Testis (tissue), 2 donors: ENCODE data around the gene NFKB1.

Source experiments
- POLR2A ChIP-seq: fragments of 450-650 bp; IDR thresholded peaks from one replicate; pipeline ENCODE4 v1.6.1; 2017; ENCODE audit warnings: antibody characterized with exemption, mild to moderate bottlenecking, moderate library complexity
- TF ChIP-seq, protein P1 (sequence below), 3 experiments: fragments of 450-650 bp in 2 of 3; fragments of 200-600 bp in 1 of 3; sonication (generic) in 1 of 3; IDR thresholded peaks; one replicate each; pipeline ENCODE4 v1.5.1; 2016 to 2019; ENCODE audit warnings: antibody characterized with exemption in 3 of 3, mild to moderate bottlenecking in 2 of 3, moderate library complexity in 1 of 3

DNA sequence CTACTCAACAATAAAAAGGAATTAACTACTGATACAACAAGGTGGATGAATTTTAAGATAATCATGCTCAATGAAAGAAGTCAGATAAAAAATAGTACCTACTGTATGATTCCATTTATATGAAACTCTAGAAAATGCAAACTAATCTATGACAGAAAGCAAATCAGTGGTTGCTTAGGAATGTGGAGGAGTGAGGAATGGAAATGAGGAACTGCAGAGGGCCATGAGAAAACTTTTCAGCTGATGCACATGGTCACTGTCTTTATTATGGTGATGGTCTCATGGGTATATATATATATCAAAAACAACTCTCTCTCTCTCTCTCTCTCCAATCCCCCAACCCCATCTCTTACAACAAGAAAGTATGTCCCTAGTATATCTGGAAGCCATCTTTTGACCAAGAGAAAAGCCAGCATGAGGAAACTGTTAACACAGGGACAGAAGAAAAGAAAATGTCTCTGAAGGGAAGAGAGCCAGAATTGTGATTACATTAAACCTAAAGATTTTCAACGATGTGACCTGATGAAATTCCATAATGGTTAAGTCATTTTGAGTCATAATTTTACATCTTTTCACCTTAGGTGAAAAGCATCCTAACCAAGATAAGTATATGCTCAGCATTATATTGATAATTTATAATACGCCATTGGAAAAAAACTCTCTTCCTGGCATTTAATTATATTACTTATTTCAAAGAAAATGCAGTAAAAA lies 8.5 kb upstream of the NFKB1 start:
- TF ChIP-seq, protein P1, sequence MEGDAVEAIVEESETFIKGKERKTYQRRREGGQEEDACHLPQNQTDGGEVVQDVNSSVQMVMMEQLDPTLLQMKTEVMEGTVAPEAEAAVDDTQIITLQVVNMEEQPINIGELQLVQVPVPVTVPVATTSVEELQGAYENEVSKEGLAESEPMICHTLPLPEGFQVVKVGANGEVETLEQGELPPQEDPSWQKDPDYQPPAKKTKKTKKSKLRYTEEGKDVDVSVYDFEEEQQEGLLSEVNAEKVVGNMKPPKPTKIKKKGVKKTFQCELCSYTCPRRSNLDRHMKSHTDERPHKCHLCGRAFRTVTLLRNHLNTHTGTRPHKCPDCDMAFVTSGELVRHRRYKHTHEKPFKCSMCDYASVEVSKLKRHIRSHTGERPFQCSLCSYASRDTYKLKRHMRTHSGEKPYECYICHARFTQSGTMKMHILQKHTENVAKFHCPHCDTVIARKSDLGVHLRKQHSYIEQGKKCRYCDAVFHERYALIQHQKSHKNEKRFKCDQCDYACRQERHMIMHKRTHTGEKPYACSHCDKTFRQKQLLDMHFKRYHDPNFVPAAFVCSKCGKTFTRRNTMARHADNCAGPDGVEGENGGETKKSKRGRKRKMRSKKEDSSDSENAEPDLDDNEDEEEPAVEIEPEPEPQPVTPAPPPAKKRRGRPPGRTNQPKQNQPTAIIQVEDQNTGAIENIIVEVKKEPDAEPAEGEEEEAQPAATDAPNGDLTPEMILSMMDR (IDR thresholded peaks at IDR 0.05) = no peak
- no peak for TF ChIP-seq POLR2A
